HepG2 (cell line): Measurements from ENCODE around the gene CPSF4. TPM values are rescaled to one million over a fixed set of nuclear protein-coding genes. Genes with fewer than 3 reads are reported as not detected.
A peak's percentile ranks its signal among the peaks of the same experiment; 100 is the strongest.

Source experiments
- BCL6 ChIP-seq: IDR thresholded peaks from 2 replicates; pipeline ENCODE4 v1.6.1; 2016; ENCODE audit warnings: missing genetic modification reagents, missing compliant biosample characterization
- CENPX ChIP-seq: sonication (generic); formaldehyde crosslinking; IDR thresholded peaks from 2 replicates; pipeline ENCODE4 v1.9.0; 2021; ENCODE audit warnings: mild to moderate bottlenecking, missing genetic modification reagents, moderate library complexity
- CHCHD3 ChIP-seq: sonication (generic); formaldehyde crosslinking; IDR thresholded peaks from 2 replicates; pipeline ENCODE4 v1.8.0; 2022; ENCODE audit warnings: mild to moderate bottlenecking, missing genetic modification reagents, moderate library complexity
- DBP ChIP-seq: sonication (generic); formaldehyde crosslinking; IDR thresholded peaks from 2 replicates; pipeline ENCODE4 v1.4.0; 2020; ENCODE audit warnings: missing genetic modification reagents; ENCODE audit errors: not compliant biosample characterization
- ETV5 ChIP-seq: IDR thresholded peaks from 2 replicates; pipeline ENCODE4 v1.6.1; 2018; ENCODE audit warnings: missing biosample characterization, missing genetic modification reagents, inconsistent platforms, borderline replicate concordance
- FOXP4 ChIP-seq: sonication (generic); formaldehyde crosslinking; IDR thresholded peaks from 2 replicates; pipeline ENCODE4 v1.4.0; 2020; ENCODE audit warnings: missing genetic modification reagents
- GPN1 ChIP-seq: sonication (generic); formaldehyde crosslinking; IDR thresholded peaks from 2 replicates; pipeline ENCODE4 v1.5.1; 2020; ENCODE audit warnings: missing genetic modification reagents, borderline replicate concordance
- HCFC1 ChIP-seq: fragments of 150-350 bp; IDR thresholded peaks from 2 replicates; pipeline ENCODE4 v1.6.1; 2014; ENCODE audit warnings: low read depth, low read length
- HNF4A ChIP-seq: sonication (generic); formaldehyde crosslinking; IDR thresholded peaks from 2 replicates; pipeline ENCODE4 v1.4.0; 2020; ENCODE audit warnings: missing genetic modification reagents
- NR0B2 ChIP-seq: sonication (generic); formaldehyde crosslinking; IDR thresholded peaks from 2 replicates; pipeline ENCODE4 v1.4.0; 2020; ENCODE audit warnings: mild to moderate bottlenecking, missing genetic modification reagents
- RAD51 ChIP-seq: fragments of 450-650 bp; IDR thresholded peaks from 2 replicates; pipeline ENCODE4 v1.6.1; 2016; ENCODE audit warnings: borderline replicate concordance
- RFX5 ChIP-seq: IDR thresholded peaks from 2 replicates; pipeline ENCODE4 v1.6.1; 2011; ENCODE audit warnings: low read depth, low read length, improper control_type of control experiment
- SYNCRIP ChIP-seq: fragments of 200-400 bp; formaldehyde crosslinking; IDR thresholded peaks from 2 replicates; pipeline ENCODE4 v1.6.1; 2018; ENCODE audit warnings: mild to moderate bottlenecking, low read depth, low read length; ENCODE audit not compliant: insufficient read depth
- XBP1 ChIP-seq: sonication (generic); formaldehyde crosslinking; IDR thresholded peaks from 2 replicates; pipeline ENCODE4 v1.5.0; 2020; ENCODE audit warnings: missing genetic modification reagents
- ZFP37 ChIP-seq: sonication (generic); formaldehyde crosslinking; IDR thresholded peaks from 2 replicates; pipeline ENCODE4 v1.4.0; 2020; ENCODE audit warnings: missing genetic modification reagents, borderline replicate concordance
- ZNF136 ChIP-seq: sonication (generic); formaldehyde crosslinking; IDR thresholded peaks from 2 replicates; pipeline ENCODE4 v1.8.1; 2022; ENCODE audit warnings: low read depth, mild to moderate bottlenecking, moderate library complexity, missing genetic modification reagents
- ZNF33A ChIP-seq: sonication (generic); formaldehyde crosslinking; IDR thresholded peaks from 2 replicates; pipeline ENCODE4 v1.5.1; 2020; ENCODE audit warnings: missing genetic modification reagents, mild to moderate bottlenecking, moderate library complexity, borderline replicate concordance
- ZNF460 ChIP-seq: sonication (generic); formaldehyde crosslinking; IDR thresholded peaks from 2 replicates; pipeline ENCODE4 v1.5.1; 2020; ENCODE audit warnings: missing genetic modification reagents, mild to moderate bottlenecking, borderline replicate concordance
- ZNF513 ChIP-seq: sonication (generic); formaldehyde crosslinking; conservative IDR thresholded peaks from 2 replicates; pipeline ENCODE4 v1.5.0; 2020; ENCODE audit warnings: missing genetic modification reagents
- ZNF598 ChIP-seq: sonication (generic); formaldehyde crosslinking; IDR thresholded peaks from 2 replicates; pipeline ENCODE4 v1.5.1; 2020; ENCODE audit warnings: mild to moderate bottlenecking, missing genetic modification reagents, borderline replicate concordance
- ZNF615 ChIP-seq: sonication (generic); formaldehyde crosslinking; IDR thresholded peaks from 2 replicates; pipeline ENCODE4 v1.5.0; 2020; ENCODE audit warnings: mild to moderate bottlenecking, missing genetic modification reagents, borderline replicate concordance
- ZNF777 ChIP-seq: sonication (generic); formaldehyde crosslinking; IDR thresholded peaks from 2 replicates; pipeline ENCODE4 v1.4.0; 2020; ENCODE audit warnings: missing genetic modification reagents
- ZNF879 ChIP-seq: sonication (generic); formaldehyde crosslinking; IDR thresholded peaks from 2 replicates; pipeline ENCODE4 v1.8.1; 2023; ENCODE audit warnings: missing genetic modification reagents
- polyA plus RNA-seq, 8 experiments: library from polyadenylated mRNA; depleted of rRNA in 3 of 8; stranded (reverse) in 7 of 8; unstranded in 1 of 8; fragments of >200 nt; fragmentation: Illumina TruSeq in 4 of 8; extraction: Trizol in 4 of 8; gene quantifications; 2 replicates each; pipeline versions ENCODE4 v1.2.1 to v1.2.3, GENCODE V29; 2011 to 2016; ENCODE audit warnings: low read depth in 4 of 8, missing spikeins in 1 of 8, mixed read lengths in 1 of 8; ENCODE audit not compliant: insufficient read depth in 1 of 8
- total RNA-seq, 5 experiments: library from RNA; depleted of rRNA; stranded (reverse); fragments of >200 nt; fragmentation: Illumina TruSeq; extraction: Trizol; gene quantifications; 2 replicates each; pipeline ENCODE4 v1.2.3, GENCODE V29; 2016; ENCODE audit warnings: low read depth in 1 of 5

CPSF4 gene
- total and polyA plus RNA-seq, 2 of the 13 experiments (the other 11 are each of a cell fraction or from before 2014, with no cell fraction given) = 34.1 to 49.6 TPM

GRCh38 chr7:99408379-99409191 lies 30.2 kb upstream of the CPSF4 start, which contains the start of the genes BUD31 and PDAP1 (continued):
- TF ChIP-seq HNF4A (CRISPR knock-in tag) = peak; percentile 23; the same call in 1 of the 2 replicates
- TF ChIP-seq XBP1 = no peak
- TF ChIP-seq DBP (CRISPR knock-in tag) = no peak
- no peak for TF ChIP-seq ZNF513 (CRISPR knock-in tag)
- peak; percentile 36; the same call in 1 of the 2 replicates for TF ChIP-seq NR0B2 (CRISPR knock-in tag)
- TF ChIP-seq FOXP4 (CRISPR knock-in tag) = peak; percentile 43; the same call in 1 of the 2 replicates
- TF ChIP-seq CHCHD3 (CRISPR knock-in tag) = 0 out of 2 replicates have a peak, but pooled peaks have one; percentile 56
- no peak for TF ChIP-seq GPN1 (CRISPR knock-in tag)
- peak; percentile 18; the same call in 1 of the 2 replicates for TF ChIP-seq ZNF598 (CRISPR knock-in tag)
- peak; percentile 92 for TF ChIP-seq ETV5
- TF ChIP-seq RFX5 = no peak; the same call in 1 of the 2 replicates
- no peak for TF ChIP-seq ZNF460 (CRISPR knock-in tag)
- TF ChIP-seq ZNF615 (CRISPR knock-in tag) = no peak
- TF ChIP-seq ZFP37 = no peak
- TF ChIP-seq RAD51 = no peak
- TF ChIP-seq ZNF136 (CRISPR knock-in tag) = 0 out of 2 replicates have a peak, but pooled peaks have one; percentile 24
- TF ChIP-seq SYNCRIP = no peak
- TF ChIP-seq ZNF777 (CRISPR knock-in tag) = no peak; the same call in 1 of the 2 replicates
- TF ChIP-seq CENPX (CRISPR knock-in tag) = no peak
- no peak for TF ChIP-seq ZNF33A
- peak; percentile 60; the same call in 1 of the 2 replicates for TF ChIP-seq HCFC1
- peak; percentile 38 for TF ChIP-seq BCL6 (CRISPR knock-in tag)
- TF ChIP-seq ZNF879 = no peak
